Measurements from ENCODE around the gene OR52I1. TPM values are rescaled to one million over a fixed set of nuclear protein-coding genes. Genes with fewer than 3 reads are reported as not detected.

Gene OR52I1
- total RNA-seq, 1 donor from 2014 or later: not detected

DNA sequence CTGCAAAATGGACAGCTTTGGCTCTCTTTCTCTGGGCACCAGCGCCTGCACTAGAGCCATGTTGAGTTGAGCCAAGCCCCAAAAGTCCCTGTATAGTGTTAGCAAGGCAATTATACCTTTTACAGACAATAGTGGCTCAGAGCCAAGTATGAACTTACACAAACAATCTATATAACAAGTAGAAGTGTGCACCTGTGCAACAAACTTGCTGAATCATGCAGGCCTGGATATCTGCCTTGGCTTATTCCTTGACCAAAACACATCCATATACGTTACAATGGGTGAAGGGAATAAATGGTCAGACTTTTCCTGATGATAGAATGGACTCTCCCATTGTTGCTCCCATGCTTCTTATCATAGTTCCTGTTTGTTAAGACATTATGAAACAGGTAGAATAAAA, 16.1 kb upstream of the OR52I1 start:
- TF ChIP-seq, protein P1, sequence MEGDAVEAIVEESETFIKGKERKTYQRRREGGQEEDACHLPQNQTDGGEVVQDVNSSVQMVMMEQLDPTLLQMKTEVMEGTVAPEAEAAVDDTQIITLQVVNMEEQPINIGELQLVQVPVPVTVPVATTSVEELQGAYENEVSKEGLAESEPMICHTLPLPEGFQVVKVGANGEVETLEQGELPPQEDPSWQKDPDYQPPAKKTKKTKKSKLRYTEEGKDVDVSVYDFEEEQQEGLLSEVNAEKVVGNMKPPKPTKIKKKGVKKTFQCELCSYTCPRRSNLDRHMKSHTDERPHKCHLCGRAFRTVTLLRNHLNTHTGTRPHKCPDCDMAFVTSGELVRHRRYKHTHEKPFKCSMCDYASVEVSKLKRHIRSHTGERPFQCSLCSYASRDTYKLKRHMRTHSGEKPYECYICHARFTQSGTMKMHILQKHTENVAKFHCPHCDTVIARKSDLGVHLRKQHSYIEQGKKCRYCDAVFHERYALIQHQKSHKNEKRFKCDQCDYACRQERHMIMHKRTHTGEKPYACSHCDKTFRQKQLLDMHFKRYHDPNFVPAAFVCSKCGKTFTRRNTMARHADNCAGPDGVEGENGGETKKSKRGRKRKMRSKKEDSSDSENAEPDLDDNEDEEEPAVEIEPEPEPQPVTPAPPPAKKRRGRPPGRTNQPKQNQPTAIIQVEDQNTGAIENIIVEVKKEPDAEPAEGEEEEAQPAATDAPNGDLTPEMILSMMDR (IDR thresholded peaks at IDR 0.05): no peak
- Histone ChIP-seq H3K27me3 (peaks cover 5% of the 10 kb centered on the region), H3K4me1 (no peaks in the 10 kb centered on the region), H3K36me3 (no peaks in the 10 kb centered on the region), H3K9me3 (no peaks in the 10 kb centered on the region), H3K4me3 (no peak overlapping the region), H3K27ac (no peak overlapping the region)
- ATAC-seq (no peak), DNase-seq (no peak)
- intact Hi-C loops (cut with DNase I): no loop called here

DNA sequence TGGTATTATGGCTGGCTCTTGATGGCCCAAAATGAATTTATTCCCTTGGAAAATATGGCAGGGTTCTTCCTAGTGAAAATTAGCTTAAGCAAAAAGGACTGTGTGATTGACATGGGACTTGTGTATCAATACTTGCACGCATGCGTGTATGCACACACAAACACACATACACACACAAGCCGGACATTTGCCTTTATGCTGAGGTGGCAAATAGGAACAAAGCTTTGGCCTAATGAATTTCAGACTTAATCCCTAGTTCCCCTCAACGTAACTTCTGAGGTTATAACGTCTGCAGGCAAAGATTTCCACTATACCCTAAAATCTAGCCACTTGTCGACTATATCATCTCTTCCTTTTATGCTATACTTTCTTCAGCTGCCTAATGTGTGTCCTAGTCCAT, 15.2 kb upstream of the OR52I1 start:
- Histone ChIP-seq H3K4me3 (no peak overlapping the region), H3K27ac (no peak overlapping the region), H3K4me1 (no peaks in the 10 kb centered on the region), H3K36me3 (no peaks in the 10 kb centered on the region), H3K27me3 (peaks cover 5% of the 10 kb centered on the region), H3K9me3 (no peaks in the 10 kb centered on the region)
- intact Hi-C loops (cut with DNase I): no loop called here
- TF ChIP-seq, protein P1 (IDR thresholded peaks at IDR 0.05): no peak
- DNase-seq (no peak), ATAC-seq (no peak)

DNA sequence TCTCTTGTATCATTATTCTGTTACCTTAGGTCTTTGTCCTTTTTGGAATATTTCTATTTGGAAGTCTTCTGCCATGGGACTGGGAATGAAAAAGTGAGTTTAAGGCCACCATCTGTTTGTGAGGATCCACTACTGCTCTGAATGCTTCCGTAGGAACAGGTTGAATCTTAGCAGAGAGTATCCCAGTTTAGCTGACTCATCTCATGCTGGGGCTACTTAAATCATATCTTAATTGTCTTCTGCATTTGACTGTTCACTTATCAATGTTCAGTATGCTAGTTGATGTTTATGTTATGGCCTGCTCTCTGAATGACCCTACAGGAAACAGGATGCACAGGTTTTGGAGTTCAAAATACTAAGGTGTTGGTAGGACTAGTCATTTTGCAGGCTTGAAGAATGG, 13.7 kb upstream of the OR52I1 start:
- H3K9me3 ChIP-seq: no peaks in the 10 kb centered on the region
- no peak overlapping the region for H3K27ac ChIP-seq
- H3K4me3 ChIP-seq: no peak overlapping the region
- H3K36me3 ChIP-seq: no peaks in the 10 kb centered on the region
- DNase-seq: no peak
- intact Hi-C loops (cut with DNase I): no loop called here
- H3K4me1 ChIP-seq: no peaks in the 10 kb centered on the region
- ATAC-seq: no peak
- peaks cover 5% of the 10 kb centered on the region for H3K27me3 ChIP-seq
- TF ChIP-seq, protein P1 (IDR thresholded peaks at IDR 0.05): no peak

DNA sequence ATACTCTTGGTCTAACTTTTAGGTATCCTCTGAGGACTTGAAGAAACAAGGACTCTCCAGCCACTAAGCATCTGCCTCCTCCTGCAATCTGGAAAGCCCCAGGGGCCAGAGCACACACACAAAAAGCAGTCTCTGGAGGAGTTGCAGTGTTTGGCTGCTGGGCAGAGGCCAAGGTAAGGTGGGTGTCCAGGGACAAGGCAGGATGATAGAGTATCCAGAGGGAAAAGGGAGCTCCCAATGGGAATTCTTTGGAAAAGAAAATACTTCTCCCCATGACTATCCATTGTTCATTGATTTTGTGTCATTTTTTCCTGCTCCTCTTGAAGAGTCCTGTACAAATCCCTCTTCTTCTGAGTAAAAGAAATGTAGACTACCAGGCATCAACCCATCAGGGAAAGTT, 12.4 kb upstream of the OR52I1 start, which contains the start of gene OR52I2:
Gene OR52I2 (plus strand): TSS at position 301 of the 400 bp plus-strand sequence.
- ATAC-seq: no peak
- no peak within 1 kb of the TSS for H3K27ac ChIP-seq
- H3K36me3 ChIP-seq: no peaks in the 10 kb centered on the region
- intact Hi-C loops (cut with DNase I): no loop called here
- no peak within 1 kb of the TSS for H3K4me3 ChIP-seq
- H3K27me3 ChIP-seq: peaks cover 5% of the 10 kb centered on the region
- H3K9me3 ChIP-seq: no peaks in the 10 kb centered on the region
- no peak for DNase-seq
- H3K4me1 ChIP-seq: no peaks in the 10 kb centered on the region
- TF ChIP-seq, protein P1 (IDR thresholded peaks at IDR 0.05): no peak

DNA sequence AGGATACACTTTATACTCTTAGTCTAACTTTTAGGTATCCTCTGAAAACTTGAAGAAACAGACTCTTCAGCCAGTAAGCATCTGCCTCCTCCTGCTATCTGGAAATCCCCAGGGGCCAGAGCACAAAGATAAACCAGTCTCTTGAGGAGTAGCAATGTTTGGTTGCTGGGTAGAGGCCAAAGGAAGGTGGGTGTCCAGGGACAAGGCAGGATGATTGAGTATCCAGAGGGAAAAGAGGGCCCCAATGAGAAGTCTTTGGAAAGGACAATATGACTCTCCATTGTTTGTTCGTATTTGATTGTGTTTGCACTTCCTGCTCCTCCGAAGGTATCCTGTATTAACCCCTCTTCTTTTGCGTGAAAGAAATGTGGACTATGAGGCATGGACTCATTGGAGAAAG, 4.8 kb upstream of the OR52I1 start:
- ATAC-seq: no peak
- H3K36me3 ChIP-seq: no peaks in the 10 kb centered on the region
- H3K27ac ChIP-seq: no peak overlapping the region
- no peaks in the 10 kb centered on the region for H3K4me1 ChIP-seq
- intact Hi-C loops (cut with DNase I): no loop called here
- no peaks in the 10 kb centered on the region for H3K27me3 ChIP-seq
- no peak for DNase-seq
- H3K4me3 ChIP-seq: no peak overlapping the region
- no peaks in the 10 kb centered on the region for H3K9me3 ChIP-seq
- TF ChIP-seq, protein P1 (IDR thresholded peaks at IDR 0.05): no peak

DNA sequence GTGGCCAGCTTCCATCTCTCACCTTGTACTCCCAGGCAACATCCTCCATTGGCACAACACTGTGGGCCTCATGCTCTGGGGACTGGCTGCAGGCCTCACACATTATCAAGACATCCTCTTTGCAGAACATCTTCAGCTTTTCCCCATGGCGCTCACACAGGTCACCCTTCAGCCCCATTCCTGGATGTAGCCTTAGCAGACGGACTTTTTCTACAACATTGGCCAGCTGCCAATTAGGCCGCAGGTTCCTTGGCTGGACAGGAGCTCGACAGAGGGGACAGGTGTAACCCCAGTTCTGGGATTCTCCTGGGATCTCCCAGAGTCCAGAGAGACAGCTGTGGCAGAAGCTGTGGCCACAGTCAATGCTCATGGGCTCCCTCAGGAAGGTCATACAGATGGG, 11.2 kb downstream of the OR52I1 start:
- TF ChIP-seq, protein P1 (IDR thresholded peaks at IDR 0.05): no peak
- no peak overlapping the region for H3K4me3 ChIP-seq
- H3K4me1 ChIP-seq: peaks cover 13% of the 10 kb centered on the region
- intact Hi-C loops (cut with DNase I): no loop called here
- H3K9me3 ChIP-seq: no peaks in the 10 kb centered on the region
- DNase-seq: no peak
- no peak for ATAC-seq
- H3K27ac ChIP-seq: no peak overlapping the region
- H3K36me3 ChIP-seq: peaks cover 51% of the 10 kb centered on the region
- no peaks in the 10 kb centered on the region for H3K27me3 ChIP-seq

Data from upper lobe of right lung (tissue), 1 donor.